ENCODE results near the gene TECPR1. TPM values are rescaled to one million over a fixed set of nuclear protein-coding genes. Genes with fewer than 3 reads are reported as not detected.

Gene TECPR1
- total and polyA plus RNA-seq, 2 of the 4 experiments (the other 2 are of a cell fraction) = 11.5 to 14.7 TPM

DNA sequence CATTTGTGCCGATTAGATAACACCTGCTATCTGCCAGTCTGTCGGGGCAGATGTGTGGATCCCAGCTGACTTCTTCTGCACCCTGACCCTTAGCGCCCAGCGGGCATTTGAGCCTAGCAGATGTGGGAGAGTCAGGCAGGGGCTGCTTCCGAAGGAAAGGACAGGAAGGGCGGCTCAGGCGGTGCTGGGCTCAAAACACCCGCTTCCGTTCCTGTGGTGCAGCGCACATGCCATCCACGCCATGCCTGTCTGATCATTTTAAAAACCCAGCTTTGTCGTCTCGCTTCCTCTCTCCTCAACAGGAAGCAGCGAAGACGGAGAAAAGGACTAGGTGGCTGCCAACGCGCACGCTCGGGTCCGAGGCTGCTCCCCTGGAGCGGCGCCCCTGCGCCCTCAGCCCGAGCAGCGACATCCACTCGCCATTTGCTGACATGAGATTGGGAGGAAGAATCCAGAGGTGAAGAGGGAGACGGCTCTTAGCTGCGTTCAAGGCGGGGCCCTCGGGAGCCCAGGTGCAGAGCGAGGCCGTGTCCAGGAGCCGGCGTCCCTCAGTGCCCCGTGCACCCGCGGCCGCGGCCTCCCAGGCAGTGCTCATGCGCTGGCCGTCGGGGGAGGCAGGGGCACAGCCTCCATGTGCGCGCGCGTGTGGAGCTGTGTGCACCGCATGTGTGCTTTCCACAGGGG is 46.7 kb downstream of the TECPR1 start (continued):
- no peak for TF ChIP-seq RCOR1 (IDR thresholded peaks at IDR 0.05; ENCODE audit: insufficient replicate concordance, low read length)

DNA sequence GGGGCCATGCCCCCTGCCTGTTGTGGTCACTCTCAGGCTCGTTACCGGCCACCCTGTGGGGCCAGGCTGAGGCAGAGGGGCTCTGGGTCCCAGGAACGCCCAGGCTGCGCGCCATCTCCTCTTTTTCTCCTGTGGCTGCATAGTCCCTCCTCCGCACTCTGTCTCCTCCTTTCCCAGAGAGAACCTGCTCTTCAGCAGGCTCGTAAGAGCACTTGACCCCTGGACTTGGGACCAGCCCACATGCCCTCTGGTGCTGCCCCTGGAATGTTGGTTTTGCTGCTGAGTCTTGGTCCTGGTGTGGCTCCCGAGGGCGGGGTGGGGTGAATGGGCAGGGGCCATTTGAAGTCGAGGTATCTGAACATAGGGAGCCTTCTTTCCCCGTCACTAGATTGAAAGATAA is 47.4 kb downstream of the TECPR1 start:
- DNase-seq (no peak), ATAC-seq (ENCODE audit: low read depth) (no peak)
- Histone ChIP-seq H4K8ac (ENCODE audit: low read depth in 2 of 2, low read length in 2 of 2) (no peak overlapping the region), H3K9me3 (ENCODE audit: control insufficient read depth, insufficient read depth, low read length) (no peaks in the 10 kb centered on the region), H3K36me3 (ENCODE audit: control insufficient read depth, insufficient read depth, low read length) (peaks cover 16% of the 10 kb centered on the region), H2BK120ac (ENCODE audit: low read depth, low read length) (no peak overlapping the region), H3K4ac (ENCODE audit: low read depth, low read length) (no peak overlapping the region), H2BK15ac (ENCODE audit: low read depth, low read length) (no peak overlapping the region), H2BK20ac (ENCODE audit: low read depth, low read length) (no peak overlapping the region), H4K5ac (ENCODE audit: low read depth, low read length) (no peak overlapping the region), H3K27ac (ENCODE audit: insufficient read depth, low read length) (no peak overlapping the region), H3K4me3 (ENCODE audit: insufficient read depth, low read depth, low read length) (no peak overlapping the region), H4K91ac (ENCODE audit: insufficient read depth, low read depth, low read length) (no peak overlapping the region), H3K23ac (ENCODE audit: low read depth, low read length) (no peak overlapping the region), H3K9ac (ENCODE audit: low read depth, low read length) (no peak overlapping the region), H3K27me3 (ENCODE audit: control insufficient read depth, insufficient read depth, low read length) (no peaks in the 10 kb centered on the region), H3K79me1 (ENCODE audit: low read depth in 1 of 2, low read length in 2 of 2) (peaks cover 5 to 6% of the 10 kb centered on the region in 2 experiments), H3K4me2 (ENCODE audit: low read depth, low read length) (no peak overlapping the region), H4K20me1 (ENCODE audit: insufficient read depth, low read length) (no peaks in the 10 kb centered on the region), H2AK5ac (ENCODE audit: low read depth, low read length) (no peak overlapping the region), H3K14ac (replicated peaks; ENCODE audit: low read depth, low read length) (no peak overlapping the region), H3K9me1 (ENCODE audit: insufficient read depth, low read length) (peaks cover 5% of the 10 kb centered on the region; the same call in 1 of the 2 replicates), H3K56ac (ENCODE audit: extremely low read depth, insufficient read depth, low read length) (no peak overlapping the region), H2BK5ac (ENCODE audit: low read depth, low read length, poor library complexity, severe bottlenecking) (no peak overlapping the region), H3K4me1 (ENCODE audit: control insufficient read depth, insufficient read depth, low read length) (no peaks in the 10 kb centered on the region), H2AFZ (replicated peaks; ENCODE audit: low read length, poor library complexity) (no peak overlapping the region), H3K18ac (ENCODE audit: low read depth, low read length) (no peak overlapping the region), H2AK9ac (replicated peaks; ENCODE audit: low read depth, low read length, poor library complexity) (no peak overlapping the region)
- intact Hi-C loops (cut with micrococcal nuclease) (no loop called here), in situ Hi-C loops (cut with MboI; ENCODE audit: low sequenced_read_pairs) (no loop called here), dilution Hi-C loops (cut with HindIII; ENCODE audit: low sequenced_read_pairs, unreplicated experiment) (no loop called here)
- WGBS, 2 experiments (ENCODE audit: extremely low coverage in 2 of 2, insufficient read length in 1 of 2) = 81% methylated on average over 3 of the region's 11 CpGs; no CpG with 5 or more reads in 1 of the 2 experiments
- CTCF ChIA-PET = no interaction called here
- POLR2A ChIA-PET (ENCODE audit: unreplicated experiment) = no interaction called here
- no peak for TF ChIP-seq MXI1 (IDR thresholded peaks at IDR 0.05; ENCODE audit: borderline replicate concordance, low read depth, low read length)
- no peak for TF ChIP-seq RCOR1 (IDR thresholded peaks at IDR 0.05; ENCODE audit: insufficient replicate concordance, low read length)
- TF ChIP-seq MAZ (IDR thresholded peaks at IDR 0.05; ENCODE audit: borderline replicate concordance, low read depth, low read length) = no peak
- no peak for TF ChIP-seq NFE2L2 (IDR thresholded peaks at IDR 0.05; ENCODE audit: low read depth, low read length)
- no peak for TF ChIP-seq MAFK (IDR thresholded peaks at IDR 0.05; ENCODE audit: low read depth, low read length)
- no TSS peak for BruUV-seq (replicated peaks)

Measured in IMR-90 (cell line).